Hair follicle dermal papilla cell (primary cell): Measurements from ENCODE around the gene CTDP1. TPM values are rescaled to one million over a fixed set of nuclear protein-coding genes. Genes with fewer than 3 reads are reported as not detected.

Experiments used
- total RNA-seq: library from RNA; depleted of rRNA; stranded (reverse); fragments of >200 nt; gene quantifications from 2 replicates; pipeline ENCODE4 v1.2.3, GENCODE V29; 2012

CTDP1 gene
- 26.4 and 30.5 TPM in 2 replicates for total RNA-seq

DNA sequence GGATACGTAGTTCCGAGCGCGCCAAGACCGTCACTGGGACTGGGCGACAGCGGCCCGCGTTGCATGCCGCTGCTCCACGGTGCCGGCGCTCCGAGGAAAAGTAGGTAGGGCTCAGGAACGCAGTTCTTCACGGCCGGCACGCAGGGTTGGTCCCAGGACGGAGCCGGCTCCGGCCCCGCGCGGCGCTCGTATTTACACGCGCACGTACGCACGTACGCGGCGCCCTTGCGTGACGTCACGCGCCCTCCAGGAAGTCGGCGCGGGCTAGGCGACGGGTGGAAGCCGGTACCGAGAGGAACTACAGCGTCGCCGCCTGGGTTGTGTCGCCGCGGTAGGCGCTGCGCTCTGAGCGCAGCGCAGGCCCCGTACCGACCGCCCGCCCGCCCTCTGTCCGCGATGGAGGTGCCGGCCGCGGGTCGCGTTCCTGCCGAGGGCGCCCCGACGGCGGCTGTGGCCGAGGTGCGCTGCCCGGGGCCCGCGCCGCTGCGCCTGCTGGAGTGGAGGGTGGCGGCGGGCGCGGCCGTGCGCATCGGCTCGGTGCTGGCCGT is at the start of gene CTDP1:
Gene CTDP1 (plus strand): TSS at position 252 of the 548 bp plus-strand sequence. CDS start 145 bp downstream, at position 397.

GRCh38 chr18:79797518-79798345 is 118.1 kb downstream of the CTDP1 start, which contains the start of gene KCNG2:
TSS of gene KCNG2 (plus strand) at chr18:79797938. CDS start at chr18:79863668, 65,730 bp downstream.

Other genes starting within 250 kb of the CTDP1 start
- not detected in 2 replicates for gene KCNG2, start 118.1 kb downstream of the CTDP1 start, total RNA-seq